GM21367 (cell line): ENCODE data around the gene KIFC3.
"Not testable (repeated sequence)": the region's sequence is repeated elsewhere in the genome, so short reads cannot be mapped to it uniquely, and the experiment has no call there.

Experiments
- ATAC-seq: cut with Tn5 transposase; IDR thresholded peaks from one replicate; pipeline ENCODE4 v1.9.1; 2021; ENCODE audit not compliant: unreplicated experiment

Gene KIFC3

DNA sequence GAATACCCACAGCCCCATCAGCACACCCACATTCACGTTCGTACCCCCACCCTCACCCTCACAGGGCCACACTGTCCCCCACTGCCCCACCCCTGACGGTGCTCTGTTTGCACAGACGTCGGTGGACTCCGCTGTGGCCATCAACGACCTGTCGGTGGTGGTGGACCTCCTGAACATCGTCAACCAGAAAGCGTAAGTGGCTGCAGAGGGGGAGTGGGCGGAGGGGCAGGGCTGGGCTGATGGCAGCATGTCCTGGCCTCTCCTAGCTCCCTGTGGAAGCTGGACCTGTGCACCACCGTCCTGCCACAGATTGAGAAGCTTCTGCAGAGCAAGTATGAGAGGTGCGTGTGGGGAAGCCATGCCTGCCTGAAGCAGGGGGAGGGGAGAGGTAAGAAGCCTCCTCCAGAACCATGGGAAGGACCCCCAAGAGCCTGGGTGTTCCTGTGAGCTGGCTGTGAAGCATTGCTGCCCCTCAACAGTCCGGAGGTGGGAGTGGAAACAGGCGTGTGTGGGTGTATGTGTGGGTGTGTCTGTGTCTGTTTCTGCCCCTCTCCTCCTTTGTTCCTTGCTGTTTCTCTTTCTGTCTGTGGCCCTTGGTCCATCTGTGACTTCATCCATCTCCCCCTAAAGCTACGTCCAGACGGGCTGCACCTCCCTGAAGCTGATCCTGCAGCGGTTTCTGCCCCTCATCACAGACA, 46.4 kb downstream of the KIFC3 start:
- no peak for ATAC-seq

DNA sequence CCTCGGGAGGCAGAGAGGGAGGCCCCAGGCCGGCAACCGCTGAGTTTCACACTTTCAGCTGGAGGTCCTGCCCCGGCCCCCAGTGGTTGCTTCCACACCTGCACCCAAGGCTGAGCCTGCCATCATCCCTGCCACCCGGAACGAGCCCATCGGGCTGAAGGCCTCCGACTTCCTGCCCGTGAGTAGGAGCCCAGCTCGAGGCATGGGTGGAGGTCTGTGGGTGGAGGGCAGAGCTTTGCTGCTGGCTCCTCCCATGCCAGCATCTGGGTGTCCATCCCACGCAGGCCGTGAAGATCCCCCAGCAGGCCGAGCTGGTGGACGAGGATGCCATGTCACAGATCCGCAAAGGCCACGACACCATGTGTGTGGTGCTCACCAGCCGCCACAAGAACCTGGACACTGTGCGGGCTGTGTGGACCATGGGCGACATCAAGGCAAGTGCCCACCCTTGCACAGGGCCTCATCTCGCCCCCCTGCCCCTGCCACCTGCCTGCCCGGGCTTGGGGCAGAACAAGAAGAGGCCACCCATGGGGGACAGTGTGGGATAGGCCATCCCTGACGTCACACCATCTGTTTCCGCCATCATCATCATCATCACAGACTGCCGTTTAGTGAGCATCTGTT, 47.1 kb downstream of the KIFC3 start:
- ATAC-seq = no peak

DNA sequence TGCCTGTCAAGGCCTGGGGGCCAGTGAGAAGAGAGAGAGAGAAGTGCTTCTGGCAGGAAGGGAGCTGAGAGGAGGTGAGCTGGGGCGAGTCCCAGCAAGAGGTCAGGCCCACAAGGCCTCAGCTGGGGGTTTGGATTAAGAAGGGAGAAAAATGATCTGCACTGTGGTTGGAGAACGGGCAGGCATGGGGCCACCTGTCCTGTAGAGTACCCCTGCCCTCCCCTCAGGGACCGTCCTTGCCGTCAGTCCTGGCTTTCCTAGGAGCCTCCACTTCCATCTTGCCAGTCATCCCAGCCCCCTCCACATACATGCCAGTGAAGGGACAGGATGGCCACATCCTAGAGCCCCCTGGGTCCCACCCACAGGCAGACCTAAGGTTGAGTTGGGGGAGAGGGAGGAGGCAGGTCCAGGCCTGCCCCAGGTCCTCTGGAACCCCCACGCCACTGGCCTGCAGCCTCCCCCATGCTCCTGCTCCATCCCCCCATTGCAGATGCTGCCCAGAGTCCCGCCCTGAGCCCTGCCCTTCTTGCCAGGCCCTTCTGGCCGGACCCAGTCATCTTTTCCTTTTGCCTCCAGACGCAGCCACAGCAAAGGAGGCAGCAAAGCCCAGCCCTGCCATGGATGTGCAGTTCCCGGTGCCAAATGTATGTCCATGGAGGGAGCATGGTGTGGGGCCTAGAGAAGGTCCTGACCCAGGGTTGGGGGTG, 47.8 kb downstream of the KIFC3 start:
- ATAC-seq = no peak

DNA sequence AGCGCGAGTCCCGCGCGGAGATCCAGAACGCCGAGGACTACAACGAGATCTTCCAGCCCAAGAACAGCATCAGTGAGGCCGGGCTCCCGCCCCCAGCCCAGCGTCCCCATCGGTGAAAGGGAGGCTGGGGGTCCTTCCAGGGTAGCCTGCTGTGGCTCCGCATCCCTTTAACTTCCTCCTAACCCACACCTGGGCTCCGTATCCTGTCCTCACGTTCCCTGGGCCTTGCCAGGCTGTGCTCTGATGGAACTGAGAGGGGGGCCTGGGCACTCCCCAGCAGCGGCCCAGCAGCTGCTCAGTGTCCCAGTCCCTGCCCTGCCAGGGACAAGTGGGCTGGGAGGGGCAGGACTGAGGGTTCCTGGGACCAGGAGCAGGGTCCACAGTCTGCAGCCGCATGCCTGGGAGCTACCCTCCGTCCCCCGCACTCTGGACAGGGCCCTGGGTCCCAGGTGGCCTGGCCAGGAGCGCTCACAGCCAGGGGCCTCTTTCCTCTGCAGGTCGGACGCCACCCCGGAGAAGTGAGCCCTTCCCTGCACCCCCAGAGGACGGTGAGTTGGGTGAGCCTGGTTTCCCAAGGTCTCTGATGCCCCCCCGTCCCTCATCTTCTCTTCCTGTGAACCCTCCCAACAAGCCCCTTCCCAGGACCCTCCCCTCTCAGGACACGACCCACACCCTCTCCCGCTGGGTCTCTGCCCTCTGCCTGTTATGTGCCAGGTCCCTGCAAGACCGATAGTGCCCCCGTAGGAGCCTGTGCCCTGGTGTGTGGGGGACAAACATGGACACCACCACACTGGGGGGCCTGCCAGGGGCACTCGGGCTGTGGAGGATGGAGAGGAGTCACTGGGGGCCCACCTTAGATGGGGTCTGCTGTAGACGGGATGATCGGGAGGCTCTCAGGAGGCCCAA, 48.6 kb downstream of the KIFC3 start:
- ATAC-seq = no peak

DNA sequence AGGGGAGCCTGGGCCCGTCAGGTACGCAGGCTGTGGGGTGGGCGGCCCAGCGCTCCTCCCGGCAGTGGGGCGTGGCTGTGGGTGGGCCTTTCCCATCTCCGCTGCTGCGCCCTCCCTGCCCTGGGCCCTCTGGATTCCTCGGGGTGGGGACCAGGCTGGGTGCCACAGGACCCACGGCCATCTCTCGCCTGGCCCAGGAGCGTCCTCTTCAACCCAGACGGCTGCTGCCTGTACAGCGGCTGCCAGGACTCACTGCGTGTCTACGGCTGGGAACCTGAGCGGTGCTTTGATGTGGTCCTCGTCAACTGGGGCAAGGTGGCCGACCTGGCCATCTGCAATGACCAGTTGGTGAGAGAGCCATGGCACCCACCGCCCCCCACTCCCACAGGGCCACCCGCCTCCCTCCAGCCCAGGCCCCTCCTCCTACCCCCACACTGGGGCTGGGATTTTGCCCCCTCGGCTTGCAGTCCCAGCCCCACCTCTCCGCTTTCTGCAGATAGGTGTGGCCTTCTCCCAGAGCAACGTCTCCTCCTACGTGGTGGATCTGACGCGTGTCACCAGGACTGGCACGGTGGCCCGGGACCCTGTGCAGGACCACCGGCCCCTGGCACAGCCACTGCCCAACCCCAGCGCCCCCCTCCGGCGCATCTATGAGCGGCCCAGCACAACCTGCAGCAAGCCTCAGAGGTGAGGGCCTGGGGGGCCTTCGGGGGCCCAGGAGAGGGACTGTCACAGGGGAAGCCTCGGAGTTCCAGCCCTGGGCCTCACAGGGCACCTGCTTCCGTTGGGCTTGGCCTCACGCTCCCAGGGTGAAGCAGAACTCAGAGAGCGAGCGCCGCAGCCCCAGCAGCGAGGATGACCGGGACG, 49.5 kb downstream of the KIFC3 start:
- no peak for ATAC-seq

DNA sequence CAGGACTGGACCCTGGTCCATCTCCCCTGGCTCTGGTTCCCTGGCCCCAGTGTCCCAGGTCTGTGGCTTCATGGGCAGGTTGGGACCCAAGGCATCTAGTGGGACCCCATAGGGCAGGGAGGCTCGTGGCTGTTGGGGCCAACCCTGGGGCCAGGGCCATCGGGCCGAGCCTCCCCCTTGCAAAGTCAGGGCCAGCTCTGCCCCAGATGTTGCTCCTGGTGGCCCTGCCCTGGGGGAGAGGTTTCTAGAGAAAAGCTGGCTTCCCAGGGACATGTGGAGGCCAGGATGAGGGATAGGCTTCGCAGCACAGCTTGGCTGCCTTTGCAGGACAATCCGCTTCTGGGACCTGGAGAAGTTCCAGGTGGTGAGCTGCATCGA, 50.1 kb downstream of the KIFC3 start:
- ATAC-seq = no peak

DNA sequence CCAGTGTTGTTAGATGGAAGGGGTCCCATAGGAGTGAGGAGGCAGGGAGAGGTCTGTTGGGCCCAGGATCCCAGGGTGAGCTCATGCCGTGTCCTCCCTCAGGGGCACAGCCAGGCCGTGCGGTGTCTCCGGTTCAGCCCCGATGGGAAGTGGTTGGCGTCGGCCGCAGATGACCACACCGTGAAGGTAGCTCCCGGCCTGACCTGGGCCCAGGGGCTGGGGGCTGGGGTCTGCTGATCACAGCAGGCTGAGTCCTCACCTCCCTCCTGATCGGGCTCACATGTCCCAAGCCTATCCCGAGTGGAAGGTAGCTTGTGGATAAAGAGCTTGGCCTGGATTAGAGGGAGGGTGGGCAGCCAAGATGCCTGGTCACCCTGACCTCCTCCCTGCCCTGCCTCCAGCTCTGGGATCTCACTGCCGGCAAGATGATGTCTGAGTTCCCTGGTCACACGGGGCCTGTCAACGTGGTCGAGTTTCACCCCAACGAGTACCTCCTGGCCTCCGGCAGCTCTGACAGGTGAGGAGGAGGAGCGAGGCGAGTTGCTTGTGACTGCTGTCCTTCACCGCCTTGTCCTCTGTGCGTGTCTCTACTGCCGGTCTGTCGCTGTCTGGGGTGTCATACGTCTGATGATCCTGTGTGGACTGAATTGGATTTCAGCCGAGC, 50.6 kb downstream of the KIFC3 start:
- ATAC-seq = no peak

DNA sequence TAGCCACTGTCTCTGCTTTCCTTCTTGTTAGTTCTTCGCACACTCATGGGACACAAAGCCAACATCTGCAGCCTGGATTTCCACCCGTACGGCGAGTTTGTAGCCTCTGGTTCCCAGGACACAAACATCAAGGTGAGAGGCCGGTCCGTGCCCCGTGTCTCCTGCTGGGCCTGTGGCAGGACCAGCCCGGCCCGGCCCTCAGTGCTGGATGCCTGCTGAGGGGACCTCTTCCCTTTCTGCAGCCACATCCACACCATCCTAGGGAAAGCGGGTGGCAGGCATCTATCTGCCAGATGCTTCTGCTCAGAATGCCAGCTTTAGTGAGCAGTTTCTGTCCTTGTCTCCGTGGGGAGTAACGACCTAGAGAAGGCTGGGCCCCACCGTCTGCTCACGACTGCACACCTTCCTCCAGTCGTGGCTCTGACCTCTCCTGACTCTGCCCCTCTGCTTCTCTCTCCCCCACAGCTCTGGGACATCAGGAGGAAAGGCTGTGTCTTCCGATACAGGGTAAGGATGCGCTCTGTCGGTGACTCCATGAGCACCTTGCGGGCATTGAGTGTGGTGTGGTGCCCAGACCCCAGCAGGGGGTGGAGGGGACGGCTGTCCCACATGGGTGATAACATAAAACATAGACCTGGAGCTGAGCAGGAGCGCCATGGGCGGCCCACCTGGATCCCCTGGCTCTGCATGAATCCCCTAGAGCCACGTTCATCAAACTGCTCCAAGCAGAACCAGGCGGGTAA, 51.3 kb downstream of the KIFC3 start:
- no peak for ATAC-seq

DNA sequence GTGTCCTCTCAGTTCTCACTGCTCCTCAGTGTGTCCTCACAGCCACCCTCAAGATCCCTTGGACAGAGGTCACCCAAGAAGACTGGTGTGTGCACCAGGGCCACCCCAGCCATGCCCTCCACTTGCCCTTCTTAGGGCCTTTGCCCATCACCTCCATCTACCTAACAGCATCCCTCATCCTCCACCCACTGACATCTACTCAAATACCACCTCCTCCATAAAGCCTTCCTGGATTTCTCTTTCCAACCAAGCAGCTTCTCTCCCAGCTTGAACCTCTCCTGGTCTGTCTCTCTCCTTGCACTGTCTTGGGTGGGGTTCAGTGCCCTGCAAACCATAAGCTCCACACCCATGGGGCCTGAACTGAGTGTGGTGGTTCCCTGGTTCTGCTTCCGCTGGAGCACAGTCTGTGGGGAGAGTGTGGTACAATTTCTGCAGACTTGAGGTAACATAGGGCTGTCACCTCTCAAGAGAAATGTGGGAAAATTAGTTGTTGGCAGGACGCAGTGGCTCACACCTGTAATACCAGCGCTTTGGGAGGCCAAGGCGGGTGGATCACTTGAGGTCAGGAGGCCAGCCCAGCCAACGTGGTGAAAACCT, 52.3 kb downstream of the KIFC3 start:
- no peak for ATAC-seq

DNA sequence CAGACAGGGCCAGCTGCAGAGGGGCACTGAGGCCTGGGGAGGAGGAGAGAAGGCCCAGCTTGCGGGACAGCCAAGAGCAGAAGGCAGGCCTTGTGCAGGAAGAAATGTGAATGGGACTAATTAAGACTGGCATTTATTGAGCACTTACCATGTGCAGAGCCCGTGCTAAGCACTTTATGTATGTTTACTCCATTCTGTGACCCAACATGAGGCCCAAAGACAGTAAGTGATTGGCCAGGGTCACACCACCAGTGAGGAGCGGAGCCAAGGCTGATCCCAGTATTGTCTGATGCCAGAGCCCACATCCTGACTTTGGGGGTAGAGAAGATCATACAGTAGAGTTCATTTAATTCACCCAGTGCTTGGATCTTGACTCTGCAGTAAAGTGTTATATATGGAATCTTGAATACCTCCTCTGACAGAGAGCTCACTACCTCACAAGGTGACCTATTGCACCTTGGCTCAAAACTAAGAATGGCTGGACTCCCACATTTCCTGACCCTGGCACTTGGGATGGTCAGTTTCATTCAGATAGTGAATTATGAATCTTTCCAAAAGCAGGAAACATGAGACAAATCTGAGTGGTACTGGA, 53.1 kb downstream of the KIFC3 start:
- no peak for ATAC-seq

DNA sequence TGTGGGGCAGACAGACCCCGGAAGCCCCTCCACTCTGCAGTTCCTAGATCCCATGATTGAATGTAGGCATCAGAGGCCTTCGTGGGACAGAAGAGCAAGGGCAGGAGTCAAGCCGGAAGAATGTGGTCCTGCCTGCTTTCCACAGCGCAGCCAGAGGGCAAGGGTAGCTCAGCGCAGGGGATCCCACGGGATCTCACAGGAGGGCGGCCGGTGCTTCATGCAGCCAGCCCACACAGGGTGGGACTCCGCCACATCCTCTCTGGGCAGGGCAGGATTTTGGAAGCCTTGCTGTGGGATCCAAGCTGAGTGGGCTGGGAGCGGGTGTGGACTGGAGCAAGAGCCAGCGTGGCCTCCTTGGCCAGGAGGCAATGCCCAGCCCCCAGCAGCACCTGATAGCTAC, 53.7 kb downstream of the KIFC3 start:
- no peak for ATAC-seq

DNA sequence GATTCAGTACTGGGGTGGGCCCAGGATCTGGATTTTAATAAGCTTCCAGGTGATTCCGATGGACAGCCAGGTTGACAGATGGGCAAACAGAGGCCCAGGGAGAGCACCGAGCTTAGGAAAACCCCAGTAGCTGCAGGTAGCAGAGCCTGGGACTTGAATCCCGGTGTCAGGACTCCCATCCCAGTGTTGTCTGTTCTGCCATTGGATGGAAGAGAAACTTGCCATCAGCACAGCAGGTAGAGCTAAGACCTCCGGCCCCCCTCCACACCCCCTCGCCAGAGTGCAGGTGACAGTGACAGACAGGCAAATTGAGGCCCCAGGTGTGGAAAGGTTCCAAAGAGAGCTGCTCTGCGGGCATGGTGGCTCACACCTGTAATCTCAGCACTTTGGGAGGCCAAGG, 54.3 kb downstream of the KIFC3 start:
- ATAC-seq = no peak

DNA sequence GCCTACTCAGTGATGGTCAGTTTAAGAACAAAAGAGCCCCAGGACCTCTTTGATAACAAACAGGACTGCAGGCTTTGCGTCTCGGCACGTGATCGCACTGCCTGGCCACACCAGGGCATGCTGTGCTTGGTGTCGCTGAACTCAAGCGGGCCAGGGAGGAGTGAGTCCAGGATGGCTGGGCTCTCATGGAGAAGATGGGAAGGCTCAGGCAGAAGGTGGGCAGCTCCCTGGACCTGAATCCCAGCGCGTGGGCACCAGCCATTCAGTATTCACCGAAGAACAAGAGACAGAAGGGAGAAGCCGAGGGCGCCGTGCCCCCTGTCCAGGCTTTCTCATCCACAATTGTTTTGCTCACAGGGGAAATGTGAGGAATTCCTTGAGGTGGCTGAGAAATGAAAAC, 54.8 kb downstream of the KIFC3 start:
- ATAC-seq = no peak

DNA sequence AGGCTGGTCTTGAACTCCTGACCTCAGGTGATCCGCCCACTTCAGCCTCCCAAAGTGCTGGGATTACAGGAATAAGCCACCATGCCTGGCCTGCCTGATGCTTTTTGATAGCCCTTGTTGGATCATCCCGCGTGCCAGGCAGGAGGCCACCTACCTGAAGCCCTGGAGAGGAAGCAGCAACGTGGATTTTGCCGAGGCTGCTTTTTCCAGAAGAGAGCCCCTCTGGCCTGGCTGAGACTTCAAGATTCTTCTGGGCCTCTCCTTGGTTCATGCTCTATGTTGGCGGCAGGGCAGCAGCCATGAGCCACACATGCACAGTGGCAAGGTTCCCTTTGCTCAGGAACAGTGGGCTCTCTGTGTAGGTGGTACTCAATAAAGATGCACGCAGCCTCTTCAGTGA, 55.2 kb downstream of the KIFC3 start:
- ATAC-seq = no peak

DNA sequence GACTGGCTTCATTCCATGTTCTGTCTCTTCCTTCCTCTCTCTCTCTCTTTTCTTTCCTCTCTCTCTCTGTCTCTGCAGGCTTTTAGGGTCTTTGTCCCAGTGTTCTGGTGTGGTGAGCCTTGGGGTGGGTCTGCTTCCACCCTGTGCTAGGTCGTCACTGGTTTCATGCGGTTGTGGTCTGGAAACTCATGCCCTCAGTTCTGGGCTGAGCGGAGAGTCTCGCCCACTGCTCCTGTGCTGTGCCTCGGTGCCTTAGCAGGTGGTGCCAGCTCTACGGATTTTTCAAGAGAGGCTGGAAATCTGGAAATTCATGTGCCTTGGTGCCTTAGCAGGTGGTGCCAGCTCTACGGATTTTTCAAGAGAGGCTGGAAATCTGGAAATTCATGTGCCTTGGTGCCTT, 56.0 kb downstream of the KIFC3 start:
- ATAC-seq = not testable (repeated sequence)

DNA sequence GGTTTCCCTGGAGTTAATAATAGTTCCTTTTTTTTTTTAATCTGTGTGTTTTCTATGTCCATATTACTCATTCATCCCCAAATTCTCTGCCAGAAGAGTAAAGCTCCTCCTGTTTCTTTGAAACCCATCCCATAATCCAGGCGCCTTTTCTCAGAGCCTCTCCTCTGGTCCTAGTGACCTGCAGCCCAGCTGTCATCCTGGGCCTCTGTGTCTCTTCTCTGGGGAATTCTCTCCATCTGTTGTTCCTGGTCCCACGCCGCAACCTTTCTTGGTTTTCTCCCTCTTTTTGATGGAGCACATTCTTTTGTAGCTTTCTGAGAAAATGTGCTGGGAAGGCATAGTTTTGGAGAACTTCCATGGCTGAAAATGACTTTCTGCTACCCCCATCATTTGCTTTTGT, 56.5 kb downstream of the KIFC3 start:
- no peak for ATAC-seq

DNA sequence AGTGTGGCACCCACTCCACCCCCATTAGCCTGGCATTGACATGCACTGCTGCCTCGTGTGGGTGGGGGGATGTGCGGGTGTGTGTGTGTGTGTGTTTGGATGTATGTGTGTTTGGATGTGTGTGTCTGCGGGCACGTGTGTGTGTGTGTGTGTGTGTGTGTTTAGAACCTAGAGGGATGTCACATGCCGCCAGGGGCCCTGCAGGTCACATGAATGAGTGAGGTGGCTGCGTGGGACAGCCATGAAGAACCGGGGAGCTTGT, 57.7 kb downstream of the KIFC3 start:
- no peak for ATAC-seq

DNA sequence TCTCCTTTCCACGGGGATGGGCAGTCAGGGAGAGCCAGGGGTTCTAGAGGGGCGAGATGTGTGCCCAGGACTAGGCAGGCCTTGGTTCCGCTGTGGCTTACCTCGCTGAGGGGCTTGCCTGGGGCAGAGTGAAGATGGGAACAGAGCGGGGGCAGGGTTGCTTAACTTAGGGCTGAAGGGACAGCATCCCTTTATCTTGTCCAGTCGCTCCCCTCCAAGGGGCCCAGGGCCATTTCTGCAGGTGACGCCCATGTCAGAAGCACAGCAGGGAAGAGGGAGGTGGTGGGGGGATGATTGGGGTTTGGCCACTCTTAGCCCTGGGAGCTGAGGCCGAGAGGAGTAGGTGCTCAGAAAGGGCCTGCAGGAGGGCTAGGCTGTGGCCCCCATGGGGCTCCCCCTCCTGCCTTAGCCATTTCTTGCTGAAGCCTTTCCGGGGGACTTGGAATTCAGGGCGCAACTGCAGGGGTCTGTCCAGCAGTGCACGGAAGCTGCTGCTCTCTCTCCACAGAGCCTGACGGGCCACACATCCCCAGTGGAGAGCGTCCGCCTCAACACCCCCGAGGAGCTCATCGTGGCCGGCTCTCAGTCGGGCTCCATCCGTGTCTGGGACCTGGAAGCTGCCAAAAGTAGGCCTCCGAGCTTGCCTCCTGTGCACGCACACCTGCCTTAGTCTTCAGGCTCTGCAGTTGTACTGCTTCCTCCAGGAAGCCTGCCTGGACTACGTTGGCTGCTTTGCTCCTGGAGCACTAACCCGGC, 58.2 kb downstream of the KIFC3 start:
- ATAC-seq = no peak
